ENCODE results near the gene CCDC28A. TPM values are rescaled to one million over a fixed set of nuclear protein-coding genes. Genes with fewer than 3 reads are reported as not detected.

Gene CCDC28A
- total and polyA plus RNA-seq, 4 donors = 11.9 to 20.3 (median 16.1) TPM

DNA sequence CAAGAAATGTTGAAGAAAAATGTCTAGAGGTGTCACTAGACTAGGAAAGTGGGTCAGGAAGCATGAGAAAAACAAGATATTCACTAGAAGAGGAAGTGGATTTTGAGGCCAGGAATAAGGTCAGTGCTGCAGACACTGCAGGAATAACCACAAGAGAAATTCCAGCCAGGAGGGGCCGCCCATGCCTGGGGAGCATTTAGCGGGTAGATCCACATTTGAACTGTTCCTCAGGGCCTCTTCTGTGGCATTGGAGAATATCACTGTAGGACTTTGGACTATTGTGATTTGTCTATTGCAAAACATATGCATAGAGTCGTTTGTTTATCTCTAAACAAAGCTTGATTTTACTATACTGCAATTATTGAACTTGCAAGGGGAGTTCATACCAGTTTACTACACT, 49.6 kb upstream of the CCDC28A start:
- no peak overlapping the region for H3K9ac ChIP-seq (ENCODE audit: low read depth in 1 of 2, low read length in 2 of 2)
- H3K27me3 ChIP-seq (ENCODE audit: control insufficient read depth in 4 of 4, insufficient read depth in 4 of 4, low read length in 3 of 4) = no peaks in the 10 kb centered on the region
- H3K4me1 ChIP-seq (ENCODE audit: control insufficient read depth in 4 of 4, insufficient read depth in 4 of 4, low read length in 3 of 4) = peaks cover 6 to 13% (median 11%) of the 10 kb centered on the region in 4 donors
- H3K36me3 ChIP-seq (ENCODE audit: control insufficient read depth in 4 of 4, insufficient read depth in 3 of 4, low read depth in 1 of 4, low read length in 3 of 4) = no peaks in the 10 kb centered on the region
- 7% methylated on average over 3 of the region's 3 CpGs for WGBS
- DNase-seq (ENCODE audit: low spot score) = peak; percentile 35
- no peaks in the 10 kb centered on the region for H3K9me3 ChIP-seq (ENCODE audit: control insufficient read depth in 4 of 4, low read length in 3 of 4)
- H3K4me3 ChIP-seq (ENCODE audit: low read depth in 1 of 3, low read length in 3 of 3) = no peak overlapping the region
- TF ChIP-seq GABPA (IDR thresholded peaks at IDR 0.05 in 1 of 2, conservative IDR thresholded peaks at IDR 0.05 in 1 of 2) = no peak
- peak in 1 of 2 donors; percentile 43 for TF ChIP-seq JUND (IDR thresholded peaks at IDR 0.05)
- peak; percentile 60 for TF ChIP-seq SP1 (IDR thresholded peaks at IDR 0.05)
- no peak for TF ChIP-seq EGR1 (IDR thresholded peaks at IDR 0.05; ENCODE audit: low read depth in 2 of 2)
- no peak for TF ChIP-seq TAF1 (conservative IDR thresholded peaks at IDR 0.05)
- no peak for TF ChIP-seq ATF3 (IDR thresholded peaks at IDR 0.05)
- TF ChIP-seq, protein P1, sequence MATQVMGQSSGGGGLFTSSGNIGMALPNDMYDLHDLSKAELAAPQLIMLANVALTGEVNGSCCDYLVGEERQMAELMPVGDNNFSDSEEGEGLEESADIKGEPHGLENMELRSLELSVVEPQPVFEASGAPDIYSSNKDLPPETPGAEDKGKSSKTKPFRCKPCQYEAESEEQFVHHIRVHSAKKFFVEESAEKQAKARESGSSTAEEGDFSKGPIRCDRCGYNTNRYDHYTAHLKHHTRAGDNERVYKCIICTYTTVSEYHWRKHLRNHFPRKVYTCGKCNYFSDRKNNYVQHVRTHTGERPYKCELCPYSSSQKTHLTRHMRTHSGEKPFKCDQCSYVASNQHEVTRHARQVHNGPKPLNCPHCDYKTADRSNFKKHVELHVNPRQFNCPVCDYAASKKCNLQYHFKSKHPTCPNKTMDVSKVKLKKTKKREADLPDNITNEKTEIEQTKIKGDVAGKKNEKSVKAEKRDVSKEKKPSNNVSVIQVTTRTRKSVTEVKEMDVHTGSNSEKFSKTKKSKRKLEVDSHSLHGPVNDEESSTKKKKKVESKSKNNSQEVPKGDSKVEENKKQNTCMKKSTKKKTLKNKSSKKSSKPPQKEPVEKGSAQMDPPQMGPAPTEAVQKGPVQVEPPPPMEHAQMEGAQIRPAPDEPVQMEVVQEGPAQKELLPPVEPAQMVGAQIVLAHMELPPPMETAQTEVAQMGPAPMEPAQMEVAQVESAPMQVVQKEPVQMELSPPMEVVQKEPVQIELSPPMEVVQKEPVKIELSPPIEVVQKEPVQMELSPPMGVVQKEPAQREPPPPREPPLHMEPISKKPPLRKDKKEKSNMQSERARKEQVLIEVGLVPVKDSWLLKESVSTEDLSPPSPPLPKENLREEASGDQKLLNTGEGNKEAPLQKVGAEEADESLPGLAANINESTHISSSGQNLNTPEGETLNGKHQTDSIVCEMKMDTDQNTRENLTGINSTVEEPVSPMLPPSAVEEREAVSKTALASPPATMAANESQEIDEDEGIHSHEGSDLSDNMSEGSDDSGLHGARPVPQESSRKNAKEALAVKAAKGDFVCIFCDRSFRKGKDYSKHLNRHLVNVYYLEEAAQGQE (IDR thresholded peaks at IDR 0.05) = peak; percentile 45
- peak; percentile 86 for TF ChIP-seq NR2F2 (IDR thresholded peaks at IDR 0.05)
- TF ChIP-seq YY1 (IDR thresholded peaks at IDR 0.05) = peak; percentile 53
- TF ChIP-seq RXRA (IDR thresholded peaks at IDR 0.05) = peak; percentile 27 to 75
- TF ChIP-seq HNF4A (conservative IDR thresholded peaks at IDR 0.05) = peak; percentile 78 to 87
- TF ChIP-seq CTCF (IDR thresholded peaks at IDR 0.05; ENCODE audit: low read depth, low read length, missing input control) = peak; percentile 2
- no peak for TF ChIP-seq FOXA2 (IDR thresholded peaks at IDR 0.05)
- peak; percentile 44 for TF ChIP-seq HNF4G (IDR thresholded peaks at IDR 0.05)
- peak; percentile 53 to 60 for TF ChIP-seq RAD21 (IDR thresholded peaks at IDR 0.05)
- TF ChIP-seq, protein P2, sequence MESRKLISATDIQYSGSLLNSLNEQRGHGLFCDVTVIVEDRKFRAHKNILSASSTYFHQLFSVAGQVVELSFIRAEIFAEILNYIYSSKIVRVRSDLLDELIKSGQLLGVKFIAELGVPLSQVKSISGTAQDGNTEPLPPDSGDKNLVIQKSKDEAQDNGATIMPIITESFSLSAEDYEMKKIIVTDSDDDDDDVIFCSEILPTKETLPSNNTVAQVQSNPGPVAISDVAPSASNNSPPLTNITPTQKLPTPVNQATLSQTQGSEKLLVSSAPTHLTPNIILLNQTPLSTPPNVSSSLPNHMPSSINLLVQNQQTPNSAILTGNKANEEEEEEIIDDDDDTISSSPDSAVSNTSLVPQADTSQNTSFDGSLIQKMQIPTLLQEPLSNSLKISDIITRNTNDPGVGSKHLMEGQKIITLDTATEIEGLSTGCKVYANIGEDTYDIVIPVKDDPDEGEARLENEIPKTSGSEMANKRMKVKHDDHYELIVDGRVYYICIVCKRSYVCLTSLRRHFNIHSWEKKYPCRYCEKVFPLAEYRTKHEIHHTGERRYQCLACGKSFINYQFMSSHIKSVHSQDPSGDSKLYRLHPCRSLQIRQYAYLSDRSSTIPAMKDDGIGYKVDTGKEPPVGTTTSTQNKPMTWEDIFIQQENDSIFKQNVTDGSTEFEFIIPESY (IDR thresholded peaks at IDR 0.05) = no peak
- TF ChIP-seq MAX (IDR thresholded peaks at IDR 0.05) = peak; percentile 53
- TF ChIP-seq FOXA1 (IDR thresholded peaks at IDR 0.05) = no peak
- peak overlapping the region; percentile 25 to 33 for H3K27ac ChIP-seq (ENCODE audit: low read depth in 1 of 2, low read length in 2 of 2)
